Measurements from ENCODE around the gene FBXO5.
A peak's percentile ranks its signal among the peaks of the same experiment; 100 is the strongest.

FBXO5 gene, protein sequence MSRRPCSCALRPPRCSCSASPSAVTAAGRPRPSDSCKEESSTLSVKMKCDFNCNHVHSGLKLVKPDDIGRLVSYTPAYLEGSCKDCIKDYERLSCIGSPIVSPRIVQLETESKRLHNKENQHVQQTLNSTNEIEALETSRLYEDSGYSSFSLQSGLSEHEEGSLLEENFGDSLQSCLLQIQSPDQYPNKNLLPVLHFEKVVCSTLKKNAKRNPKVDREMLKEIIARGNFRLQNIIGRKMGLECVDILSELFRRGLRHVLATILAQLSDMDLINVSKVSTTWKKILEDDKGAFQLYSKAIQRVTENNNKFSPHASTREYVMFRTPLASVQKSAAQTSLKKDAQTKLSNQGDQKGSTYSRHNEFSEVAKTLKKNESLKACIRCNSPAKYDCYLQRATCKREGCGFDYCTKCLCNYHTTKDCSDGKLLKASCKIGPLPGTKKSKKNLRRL

DNA sequence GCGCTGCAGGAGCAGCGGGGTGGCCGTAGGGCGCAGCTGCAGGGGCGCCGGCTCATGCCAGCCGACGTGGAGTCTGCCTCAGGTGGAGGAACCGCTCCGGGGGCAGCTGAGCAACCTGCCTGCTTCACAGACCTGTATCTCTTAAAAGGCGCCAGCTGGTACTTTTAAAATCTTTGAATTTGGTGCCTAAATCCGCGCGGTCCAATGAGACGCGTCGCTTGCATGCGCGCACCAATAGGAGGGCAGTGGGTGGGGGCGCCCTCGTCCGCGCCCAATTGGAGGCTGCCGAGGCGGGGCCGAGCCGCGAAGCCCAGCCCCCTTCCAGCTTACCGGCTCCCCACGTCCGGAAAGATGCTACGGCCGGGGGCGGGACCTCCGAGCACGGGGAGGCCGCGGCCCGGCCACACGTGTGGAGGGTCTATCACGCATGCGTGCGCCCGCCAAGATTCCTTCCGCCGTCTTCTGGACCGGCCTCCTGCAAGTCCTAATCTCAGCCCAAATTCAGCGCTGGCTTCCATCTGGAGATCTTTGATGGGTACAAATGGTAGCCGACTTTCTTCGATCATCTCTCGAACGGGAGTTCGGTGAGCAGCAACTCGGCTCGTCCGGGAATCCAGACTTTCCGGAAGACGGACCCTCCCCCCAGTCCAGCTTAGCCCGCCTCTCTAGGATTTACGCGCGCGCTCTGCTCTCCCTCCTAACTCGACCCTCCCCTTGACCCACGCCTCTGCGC lies at the start of gene FBXO5:
Gene FBXO5 (minus strand): TSS at position 138 of the 733 bp plus-strand sequence. CDS start 82 bp downstream, at position 56.
- in situ Hi-C loops (cut with HindIII; ENCODE audit: low sequenced_read_pairs): no loop called here
- TF ChIP-seq, protein P1, sequence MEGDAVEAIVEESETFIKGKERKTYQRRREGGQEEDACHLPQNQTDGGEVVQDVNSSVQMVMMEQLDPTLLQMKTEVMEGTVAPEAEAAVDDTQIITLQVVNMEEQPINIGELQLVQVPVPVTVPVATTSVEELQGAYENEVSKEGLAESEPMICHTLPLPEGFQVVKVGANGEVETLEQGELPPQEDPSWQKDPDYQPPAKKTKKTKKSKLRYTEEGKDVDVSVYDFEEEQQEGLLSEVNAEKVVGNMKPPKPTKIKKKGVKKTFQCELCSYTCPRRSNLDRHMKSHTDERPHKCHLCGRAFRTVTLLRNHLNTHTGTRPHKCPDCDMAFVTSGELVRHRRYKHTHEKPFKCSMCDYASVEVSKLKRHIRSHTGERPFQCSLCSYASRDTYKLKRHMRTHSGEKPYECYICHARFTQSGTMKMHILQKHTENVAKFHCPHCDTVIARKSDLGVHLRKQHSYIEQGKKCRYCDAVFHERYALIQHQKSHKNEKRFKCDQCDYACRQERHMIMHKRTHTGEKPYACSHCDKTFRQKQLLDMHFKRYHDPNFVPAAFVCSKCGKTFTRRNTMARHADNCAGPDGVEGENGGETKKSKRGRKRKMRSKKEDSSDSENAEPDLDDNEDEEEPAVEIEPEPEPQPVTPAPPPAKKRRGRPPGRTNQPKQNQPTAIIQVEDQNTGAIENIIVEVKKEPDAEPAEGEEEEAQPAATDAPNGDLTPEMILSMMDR (IDR thresholded peaks at IDR 0.05; ENCODE audit: low read depth, low read length, missing control alignments): no peak
- peak within 1 kb of the TSS; percentile 79 for H3K4me3 ChIP-seq (ENCODE audit: low read depth, low read length)
- peak; percentile 95 for DNase-seq (ENCODE audit: low read depth)

DNA sequence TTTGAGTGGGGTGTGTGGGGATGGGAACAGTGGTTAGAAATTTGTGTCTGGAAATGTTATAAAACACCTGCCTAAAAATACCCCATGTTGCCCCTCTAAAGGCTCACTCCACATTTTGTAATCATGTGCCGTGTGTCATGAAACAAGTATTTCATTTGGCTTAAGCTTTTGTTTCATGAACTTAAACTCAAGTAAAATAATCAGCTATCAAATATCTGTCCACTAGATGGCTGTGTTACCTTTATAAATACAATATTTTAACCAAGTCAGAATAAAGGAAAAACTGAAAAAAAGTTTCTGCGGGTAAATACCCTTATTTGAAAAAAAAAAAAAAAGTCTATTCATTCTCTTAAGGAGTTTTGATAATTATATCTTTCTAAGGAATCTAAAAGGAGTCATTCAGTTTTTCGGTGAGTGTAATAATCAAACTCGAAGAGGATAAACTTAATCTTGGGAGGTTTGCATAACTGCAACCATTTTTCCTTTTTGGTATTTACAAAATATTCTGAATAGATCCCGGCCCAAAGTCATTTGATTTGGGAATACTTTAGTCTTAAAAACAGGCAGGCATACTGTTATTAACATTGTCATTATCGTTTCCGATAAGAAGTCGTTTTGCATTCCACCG lies 49.5 kb upstream of the FBXO5 start:
- DNase-seq (ENCODE audit: low read depth): peak; percentile 78
- in situ Hi-C loops (cut with HindIII; ENCODE audit: low sequenced_read_pairs): no loop called here
- TF ChIP-seq, protein P1 (IDR thresholded peaks at IDR 0.05; ENCODE audit: low read depth, low read length, missing control alignments): no peak

DNA sequence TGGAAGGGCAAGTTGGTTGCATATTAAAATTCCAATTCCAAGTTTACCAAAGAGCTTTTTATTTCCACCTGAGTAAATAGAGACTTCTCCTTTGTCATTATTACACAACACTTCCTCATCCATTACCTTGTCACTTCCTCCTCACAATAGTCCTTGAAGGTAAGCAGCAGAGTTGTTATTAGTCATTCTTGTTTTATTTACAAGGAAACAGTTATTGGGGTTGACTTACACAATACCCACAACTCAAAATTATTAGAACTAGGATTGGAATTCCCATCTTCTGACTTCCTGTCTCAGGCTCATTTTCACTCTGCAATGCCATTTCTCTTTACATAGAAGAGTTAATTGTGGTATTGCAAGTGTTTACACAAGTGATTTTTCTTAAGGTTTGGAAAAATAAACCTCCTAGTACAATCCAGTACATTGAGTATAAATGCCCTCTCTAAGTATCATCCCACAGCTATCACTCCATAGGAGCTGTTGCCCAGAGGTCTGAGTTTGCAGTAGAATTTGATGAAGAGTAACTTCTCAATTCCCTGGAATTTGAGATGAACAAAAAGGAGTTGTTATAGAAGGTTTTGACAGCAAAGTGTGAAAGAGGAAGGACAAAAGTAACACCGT lies 48.6 kb upstream of the FBXO5 start:
- no peak overlapping the region for H3K4me3 ChIP-seq (ENCODE audit: low read depth, low read length)
- TF ChIP-seq, protein P1 (IDR thresholded peaks at IDR 0.05; ENCODE audit: low read depth, low read length, missing control alignments): no peak
- DNase-seq (ENCODE audit: low read depth): no peak
- in situ Hi-C loops (cut with HindIII; ENCODE audit: low sequenced_read_pairs): no loop called here

More for the DNA sequence above, 49.5 kb upstream of the FBXO5 start:
- H3K4me3 ChIP-seq (ENCODE audit: low read depth, low read length): no peak overlapping the region

DNA sequence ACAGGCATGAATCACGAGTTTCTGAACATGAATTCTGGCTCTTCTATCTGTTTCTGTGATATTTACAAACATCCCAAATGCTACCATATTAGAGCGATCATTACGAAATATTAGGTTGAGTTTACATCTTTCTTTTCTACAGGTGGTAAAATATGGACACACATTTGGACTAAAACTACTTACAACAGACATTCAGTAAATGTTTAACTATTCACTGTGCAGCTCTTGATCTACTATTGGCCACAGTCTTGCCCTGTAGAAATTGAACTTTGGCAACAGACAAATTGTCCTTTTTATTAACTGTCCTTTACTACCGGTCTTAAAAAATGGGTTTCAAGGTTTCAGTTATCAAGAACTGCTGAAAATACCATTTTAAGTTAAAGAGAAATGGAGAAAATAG lies 46.1 kb upstream of the FBXO5 start:
- TF ChIP-seq, protein P1 (IDR thresholded peaks at IDR 0.05; ENCODE audit: low read depth, low read length, missing control alignments): no peak
- no peak overlapping the region for H3K4me3 ChIP-seq (ENCODE audit: low read depth, low read length)
- no peak for DNase-seq (ENCODE audit: low read depth)
- in situ Hi-C loops (cut with HindIII; ENCODE audit: low sequenced_read_pairs): no loop called here

DNA sequence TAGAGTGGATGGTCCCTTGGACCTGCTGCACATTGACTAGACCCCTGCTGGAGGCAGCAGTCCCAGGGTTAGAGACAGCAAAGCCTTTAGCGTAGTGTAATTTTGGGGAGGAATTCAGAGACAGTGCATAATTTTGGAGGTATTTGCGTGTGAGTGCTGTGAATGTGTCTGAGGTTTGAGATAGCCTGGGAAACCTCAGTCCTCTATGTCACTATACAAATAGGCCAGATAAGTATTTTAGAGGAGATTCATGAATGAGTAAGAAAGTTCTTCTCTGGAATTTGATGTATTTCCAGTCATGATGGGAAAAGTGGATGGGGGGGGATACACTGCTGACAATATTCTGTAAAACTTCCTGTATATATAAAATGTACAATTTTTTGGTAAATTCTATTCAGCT lies 45.4 kb upstream of the FBXO5 start:
- in situ Hi-C loops (cut with HindIII; ENCODE audit: low sequenced_read_pairs): no loop called here
- no peak overlapping the region for H3K4me3 ChIP-seq (ENCODE audit: low read depth, low read length)
- DNase-seq (ENCODE audit: low read depth): no peak
- TF ChIP-seq, protein P1 (IDR thresholded peaks at IDR 0.05; ENCODE audit: low read depth, low read length, missing control alignments): no peak

DNA sequence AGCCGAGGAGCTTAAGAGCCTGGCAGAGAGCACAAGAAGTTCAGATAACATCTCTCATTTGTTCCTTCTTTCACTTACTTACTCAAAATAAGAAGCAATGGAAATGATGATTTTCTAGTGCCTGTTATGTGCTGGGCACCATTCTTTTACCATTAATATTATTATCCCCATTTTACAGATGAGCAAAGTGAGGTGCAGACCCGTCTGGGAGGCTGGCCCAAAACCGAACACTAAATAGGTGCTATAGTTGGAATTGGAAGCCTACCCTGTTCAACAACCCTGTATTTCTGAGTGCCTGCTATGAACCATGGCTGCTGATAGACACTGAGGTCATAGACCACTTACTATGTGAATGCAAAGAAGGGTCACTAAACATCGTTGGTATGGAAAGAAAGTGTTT lies 44.6 kb upstream of the FBXO5 start:
- H3K4me3 ChIP-seq (ENCODE audit: low read depth, low read length): no peak overlapping the region
- no peak for DNase-seq (ENCODE audit: low read depth)
- in situ Hi-C loops (cut with HindIII; ENCODE audit: low sequenced_read_pairs): no loop called here
- TF ChIP-seq, protein P1 (IDR thresholded peaks at IDR 0.05; ENCODE audit: low read depth, low read length, missing control alignments): no peak
